HS-5 (cell line): ENCODE measurements around the gene PLB1.

Experiments
- DNase-seq: peaks from one replicate; pipeline ENCODE4 v3.0.0-alpha.2; 2012; ENCODE audit warnings: low read depth

The PLB1 gene

GRCh38 chr2:28668106-28668814 lies 172.4 kb downstream of the PLB1 start:
- DNase-seq, result no peak

DNA sequence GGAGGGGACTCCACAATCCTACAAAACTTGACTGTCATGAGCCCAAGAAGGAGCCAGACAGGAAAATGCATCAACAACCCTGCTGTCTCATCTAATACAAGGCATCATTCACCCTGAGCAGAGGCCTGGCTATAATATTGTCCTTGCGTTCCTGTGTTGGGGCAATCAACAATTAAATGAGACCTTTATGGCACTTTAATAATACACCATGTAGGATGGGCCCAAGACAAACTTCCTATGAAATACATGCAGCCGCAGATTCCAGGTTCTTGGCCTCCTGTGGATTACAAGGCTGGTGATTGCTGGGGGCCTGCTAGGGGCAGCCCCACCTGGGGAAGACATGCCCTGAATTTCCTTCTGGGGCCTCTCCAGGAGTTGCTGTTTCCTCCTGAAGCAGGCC lies 173.0 kb downstream of the PLB1 start:
- DNase-seq, result no peak

DNA sequence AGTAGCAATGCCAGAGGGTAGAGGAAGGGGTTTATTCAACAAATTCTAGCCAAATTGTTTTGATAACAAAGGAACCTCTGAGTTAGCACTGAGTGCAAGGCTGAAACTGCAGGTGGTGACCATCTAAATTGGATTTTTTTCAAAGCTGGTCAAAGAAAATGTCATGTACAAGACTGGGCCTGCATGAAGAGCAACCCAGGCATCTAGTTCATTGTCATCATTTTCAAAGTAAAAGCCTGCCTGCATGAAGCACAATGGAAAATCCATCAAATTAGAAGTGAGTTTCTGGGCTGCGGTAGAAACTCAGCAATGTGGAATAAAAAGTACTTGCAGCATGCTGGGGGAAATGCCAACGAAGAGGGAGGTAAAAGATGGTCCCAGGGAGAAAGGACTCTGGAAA lies 175.0 kb downstream of the PLB1 start:
- no peak for DNase-seq

DNA sequence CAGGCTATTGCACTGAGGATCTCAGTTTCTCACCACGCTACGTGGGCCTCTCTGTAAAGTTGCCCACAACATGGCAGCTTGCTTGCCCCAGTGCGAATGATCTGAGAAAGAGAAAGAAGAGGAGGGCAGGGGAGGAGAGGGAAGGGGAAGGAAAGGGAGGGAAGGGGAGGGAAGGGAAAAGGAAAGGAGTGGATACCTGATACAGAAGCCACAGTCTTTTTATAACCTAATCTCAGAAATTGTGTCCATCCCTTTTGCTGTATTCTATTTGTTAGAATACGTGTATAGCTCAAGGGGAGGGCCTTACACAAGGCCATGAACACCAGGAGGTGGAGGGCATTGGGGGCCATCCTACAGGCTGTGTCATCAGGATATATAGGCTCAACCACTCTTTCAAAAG lies 177.5 kb downstream of the PLB1 start:
- no peak for DNase-seq

DNA sequence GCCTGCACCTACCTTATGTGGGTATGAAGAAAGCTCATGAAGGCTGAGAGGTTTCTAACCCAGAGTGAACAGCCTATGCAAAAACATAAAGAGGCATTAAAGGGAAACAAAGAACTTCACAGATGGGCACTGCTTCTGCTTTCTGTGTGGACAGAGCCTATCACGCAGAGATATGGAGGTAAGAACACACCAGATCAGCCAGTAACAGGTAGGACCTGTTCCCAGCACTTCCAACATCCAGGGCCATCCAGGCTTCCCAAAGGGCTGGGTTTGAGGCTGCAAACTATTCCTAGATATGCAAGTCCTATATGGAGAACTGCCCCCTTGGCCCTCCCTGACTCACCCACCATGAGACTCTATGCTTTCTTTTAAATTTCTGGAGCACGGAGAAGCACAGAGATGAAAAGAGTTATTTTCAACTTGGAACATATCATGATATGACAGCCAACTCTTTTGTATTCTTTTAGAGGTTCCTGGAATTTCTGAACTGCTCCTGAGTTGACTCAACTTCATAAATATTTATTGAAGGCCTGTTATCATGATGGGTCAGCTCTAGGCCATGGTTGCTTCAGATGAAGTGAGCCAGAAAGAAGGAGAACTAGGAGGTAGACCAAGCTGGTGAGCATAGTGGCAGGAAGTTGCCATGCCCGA lies 178.3 kb downstream of the PLB1 start:
- DNase-seq, result no peak

- DNase-seq, result no peak
Measured at GRCh38 chr2:28674713-28675068, 178.8 kb downstream of the PLB1 start.

GRCh38 chr2:28676152-28676835 lies 180.4 kb downstream of the PLB1 start:
- no peak for DNase-seq

DNA sequence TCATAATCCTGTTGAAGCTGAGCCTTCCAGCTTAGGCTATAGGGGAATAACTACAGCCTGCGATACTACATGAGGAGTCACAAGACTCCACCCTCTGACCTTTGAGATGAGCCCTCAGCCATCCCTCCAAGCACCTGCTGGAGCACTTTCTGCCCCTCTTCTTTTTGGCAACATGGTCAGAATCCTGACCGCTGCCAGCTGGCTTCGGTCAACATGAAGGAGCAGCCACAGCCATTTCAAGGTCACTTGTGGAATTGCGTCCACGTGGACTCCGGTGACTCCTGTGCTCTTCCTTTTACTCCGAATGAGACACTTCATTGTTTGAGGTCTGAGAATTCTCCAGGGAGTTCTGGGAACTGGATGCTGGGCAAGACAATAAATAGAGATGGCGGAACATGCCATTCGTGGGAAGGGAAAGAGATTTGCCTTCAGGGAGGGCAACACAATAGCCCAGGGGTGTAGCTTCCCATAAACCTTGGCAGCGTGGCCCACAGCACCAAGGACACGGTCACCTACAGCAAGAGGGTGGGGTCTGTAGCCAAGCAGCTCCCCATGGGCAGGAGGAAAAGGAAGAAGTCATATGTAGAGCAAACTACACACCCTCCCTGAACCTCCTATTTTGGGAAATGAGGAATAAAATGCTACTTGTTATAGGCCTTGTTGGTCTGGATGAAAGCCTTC lies 182.5 kb downstream of the PLB1 start:
- no peak for DNase-seq

- DNase-seq, result no peak
Measured at GRCh38 chr2:28678944-28679343, 183.1 kb downstream of the PLB1 start.

DNA sequence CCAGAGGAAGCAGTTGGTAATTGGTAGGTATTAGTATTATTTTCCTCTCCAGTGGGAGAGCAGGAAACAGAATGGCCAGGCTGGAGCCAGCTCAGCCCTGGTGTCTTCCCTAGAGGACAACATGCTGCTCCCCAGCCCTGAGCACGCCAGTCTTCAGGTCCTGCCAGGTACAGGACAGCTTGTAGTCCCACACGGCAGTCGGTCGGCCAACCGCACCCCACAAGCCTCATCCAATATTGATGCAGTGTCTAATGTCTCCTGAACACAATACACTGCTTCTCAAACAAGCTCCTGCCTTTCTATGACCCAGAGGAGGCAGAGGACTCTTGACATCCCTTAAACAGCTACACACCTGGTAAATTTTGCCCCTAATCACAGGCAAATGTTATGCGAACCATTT lies 184.8 kb downstream of the PLB1 start:
- no peak for DNase-seq

GRCh38 chr2:28681158-28681571 lies 185.3 kb downstream of the PLB1 start:
- DNase-seq, result no peak

GRCh38 chr2:28681606-28682005 lies 185.7 kb downstream of the PLB1 start:
- DNase-seq, result no peak

- no peak for DNase-seq
Measured at GRCh38 chr2:28683100-28683706, 187.3 kb downstream of the PLB1 start.

DNA sequence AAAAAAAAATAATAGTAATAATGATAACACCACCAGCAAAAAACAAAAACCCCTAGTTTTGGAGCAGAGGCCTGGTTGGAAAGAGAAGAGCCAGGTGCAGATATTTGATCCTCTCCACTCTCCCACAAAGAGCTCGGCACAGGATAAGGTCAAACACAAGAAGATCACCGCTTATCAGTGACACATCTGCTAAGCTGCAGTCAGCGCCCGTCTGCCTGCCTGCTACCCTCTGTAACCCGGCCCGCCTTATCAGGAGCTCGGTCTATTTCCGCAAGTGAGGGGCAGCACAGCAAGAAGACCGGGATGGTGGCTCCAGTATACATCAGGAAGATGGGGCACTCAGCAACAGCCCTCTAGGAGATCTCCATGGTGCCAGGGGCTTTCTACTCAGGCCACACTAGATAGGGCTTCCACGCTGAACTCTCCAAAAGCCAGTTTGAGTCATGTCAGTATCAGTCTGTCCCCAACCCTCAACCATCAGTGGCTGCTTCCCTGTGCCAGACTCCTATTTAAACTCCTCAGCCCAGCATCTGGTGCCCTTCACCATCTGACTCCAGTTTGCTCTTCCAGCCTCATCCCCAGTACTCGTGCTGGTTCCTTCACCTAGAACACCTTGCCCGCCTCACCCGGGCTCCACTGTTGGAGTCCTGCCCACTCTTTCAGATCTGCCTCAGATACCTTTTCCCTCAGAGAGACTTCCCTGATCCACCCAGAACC lies 188.4 kb downstream of the PLB1 start:
- DNase-seq, result no peak

- DNase-seq, result no peak
Measured at GRCh38 chr2:28687171-28687570, 191.3 kb downstream of the PLB1 start.

- DNase-seq, result no peak
Measured at GRCh38 chr2:28687640-28688385, 192.0 kb downstream of the PLB1 start.

- DNase-seq, result no peak
Measured at GRCh38 chr2:28688818-28689217, 193.0 kb downstream of the PLB1 start.

- DNase-seq, result no peak
Measured at GRCh38 chr2:28689771-28690170, 193.9 kb downstream of the PLB1 start.

DNA sequence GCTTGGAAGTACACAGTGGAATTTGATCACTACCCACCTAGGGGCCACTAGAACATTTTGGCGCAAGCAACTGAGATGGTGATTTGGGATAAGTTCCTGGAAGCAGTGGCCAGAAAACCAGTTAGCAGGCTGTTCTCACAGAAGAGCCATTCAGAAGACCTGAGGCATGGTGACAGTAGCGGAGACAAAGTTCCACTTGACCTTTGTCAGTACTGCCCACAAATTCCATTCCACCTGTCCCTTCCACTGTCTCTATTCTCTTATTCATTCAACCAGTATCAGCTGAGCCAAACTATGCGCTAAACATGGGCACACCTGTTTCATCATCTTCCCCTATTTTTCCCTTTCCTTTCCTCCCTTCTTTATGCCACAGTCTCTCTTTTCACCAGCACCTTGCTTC lies 196.6 kb downstream of the PLB1 start:
- no peak for DNase-seq

DNA sequence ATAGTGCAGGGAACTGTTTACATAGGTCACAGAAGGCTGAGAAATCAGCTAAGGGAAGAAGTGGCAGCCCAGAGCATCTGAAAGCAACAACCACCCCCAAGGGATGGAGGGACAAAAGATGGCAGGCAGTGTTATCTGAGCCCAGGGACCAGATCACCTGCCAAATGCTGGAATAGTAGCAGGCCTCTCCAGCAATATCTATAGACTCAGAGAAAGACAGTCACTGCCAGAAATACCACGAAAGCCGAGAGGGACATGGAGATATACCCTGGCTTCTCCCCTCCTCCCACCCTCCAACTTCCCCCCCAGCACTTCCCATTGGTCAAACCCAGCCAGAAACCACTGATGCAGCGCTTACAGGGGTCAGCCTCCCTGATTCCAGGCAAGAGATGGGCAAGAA lies 197.4 kb downstream of the PLB1 start:
- no peak for DNase-seq
